Skeletal muscle tissue (tissue), 4 donors: ENCODE measurements around the gene CAPZA1. TPM values are rescaled to one million over a fixed set of nuclear protein-coding genes. Genes with fewer than 3 reads are reported as not detected.

Experiments used
- H3K27ac ChIP-seq: one replicate; pipeline ENCODE4 v1.7.0; 2013; ENCODE audit warnings: mild to moderate bottlenecking, low read depth, low read length, inconsistent platforms
- H3K27me3 ChIP-seq, 3 donors: one replicate each; pipeline ENCODE4 v1.7.0; 2013; ENCODE audit warnings: low read length in 3 of 3; ENCODE audit not compliant: control insufficient read depth in 3 of 3, insufficient read depth in 3 of 3
- H3K36me3 ChIP-seq, 3 donors: one replicate each; pipeline ENCODE4 v1.7.0; 2013; ENCODE audit warnings: low read length in 3 of 3; ENCODE audit not compliant: control insufficient read depth in 3 of 3, insufficient read depth in 3 of 3
- H3K4me1 ChIP-seq, 3 donors: one replicate each; pipeline ENCODE4 v1.7.0; 2013; ENCODE audit warnings: low read length in 3 of 3, mild to moderate bottlenecking in 3 of 3; ENCODE audit not compliant: control insufficient read depth in 3 of 3, insufficient read depth in 3 of 3
- H3K4me3 ChIP-seq, 3 donors: one replicate each; pipeline ENCODE4 v1.7.0; 2013; ENCODE audit warnings: low read length in 3 of 3
- H3K9ac ChIP-seq, 3 donors: one replicate each; pipeline ENCODE4 v1.7.0; 2013; ENCODE audit warnings: low read length in 3 of 3, mild to moderate bottlenecking in 3 of 3, moderate library complexity in 2 of 3, low read depth in 1 of 3
- H3K9me3 ChIP-seq, 3 donors: one replicate each; pipeline ENCODE4 v1.7.0; 2013; ENCODE audit warnings: low read length in 3 of 3; ENCODE audit not compliant: control insufficient read depth in 3 of 3
- total RNA-seq: library from RNA; depleted of rRNA; stranded (reverse); fragments of >200 nt; gene quantifications from one replicate; pipeline ENCODE4 v1.2.3, GENCODE V29; 2014
- donor health status: Osteomylitis.

Gene CAPZA1
- total RNA-seq, 1 donor from 2014 or later = 63.7 TPM

GRCh38 chr1:112674986-112675727 lies 55.5 kb downstream of the CAPZA1 start:
- Histone ChIP-seq H3K9ac (peak overlapping the region; percentile 82 to 90 (median 88)), H3K9me3 (no peaks in the 10 kb centered on the region), H3K4me3 (peak overlapping the region; percentile 87 to 89 (median 89)), H3K27me3 (no peaks in the 10 kb centered on the region), H3K27ac (peak overlapping the region; percentile 75), H3K36me3 (peaks cover 0 to 11% (median 2%) of the 10 kb centered on the region in 3 donors), H3K4me1 (peaks cover 16 to 25% (median 24%) of the 10 kb centered on the region in 3 donors)

DNA sequence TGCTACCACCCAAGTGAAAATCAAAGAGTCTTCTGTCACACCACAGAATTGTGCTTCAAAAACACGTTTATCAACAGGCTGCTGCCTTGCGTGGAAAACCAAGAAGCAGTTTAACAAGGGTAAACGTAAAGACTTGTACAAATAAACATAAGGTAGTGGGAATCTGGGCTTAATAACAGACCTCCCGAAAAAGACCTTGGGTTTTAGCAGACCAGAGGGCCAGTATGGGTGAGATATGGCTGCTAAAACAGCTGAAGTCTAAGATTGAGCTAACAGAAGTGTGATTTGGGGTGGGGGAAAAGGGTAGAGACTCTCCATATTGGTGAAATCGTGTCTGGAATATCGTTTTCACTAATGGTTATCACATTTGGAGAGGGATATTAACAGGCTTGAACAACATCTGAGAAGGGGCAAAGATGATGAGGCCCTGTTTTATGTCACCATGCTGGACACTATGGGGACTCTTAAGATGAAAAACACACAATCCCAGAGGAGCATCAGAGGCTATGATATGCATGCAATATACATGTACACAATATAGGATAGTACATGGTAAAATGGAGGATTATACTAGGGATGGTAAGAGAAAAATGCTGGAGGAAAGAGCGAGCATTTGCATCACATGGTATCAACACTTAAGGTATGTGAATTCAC lies 56.2 kb downstream of the CAPZA1 start:
- Histone ChIP-seq H3K9me3 (no peaks in the 10 kb centered on the region), H3K27ac (peak overlapping the region; percentile 75), H3K9ac (peak overlapping the region; percentile 82 to 90 (median 88)), H3K36me3 (peaks cover 0 to 8% (median 2%) of the 10 kb centered on the region in 3 donors), H3K27me3 (no peaks in the 10 kb centered on the region), H3K4me3 (peak overlapping the region; percentile 83 to 89 (median 87)), H3K4me1 (peaks cover 16 to 25% (median 24%) of the 10 kb centered on the region in 3 donors)

DNA sequence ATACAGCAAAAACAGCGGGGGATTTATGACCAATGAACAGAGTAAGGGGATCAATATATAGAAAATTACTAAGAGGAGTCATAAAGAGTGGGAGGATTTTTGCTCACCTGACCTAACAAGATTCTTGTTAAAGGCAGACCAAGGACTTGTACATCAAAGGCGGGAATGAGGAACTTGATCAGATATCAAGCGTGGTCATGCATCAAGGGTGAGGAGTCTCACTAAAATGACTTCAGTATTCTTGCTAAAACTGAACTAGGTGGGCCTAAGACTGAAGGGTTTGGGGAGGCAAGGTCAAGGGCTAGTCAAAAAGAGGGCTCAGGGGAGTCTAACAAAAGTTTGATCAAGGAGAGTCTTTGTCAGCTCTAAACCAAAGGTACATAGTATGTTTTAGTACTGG lies 56.9 kb downstream of the CAPZA1 start:
- Histone ChIP-seq H3K4me3 (no peak overlapping the region), H3K27ac (no peak overlapping the region), H3K27me3 (no peaks in the 10 kb centered on the region), H3K4me1 (peaks cover 16 to 25% (median 24%) of the 10 kb centered on the region in 3 donors), H3K9ac (no peak overlapping the region), H3K36me3 (peaks cover 0 to 7% (median 2%) of the 10 kb centered on the region in 3 donors), H3K9me3 (no peaks in the 10 kb centered on the region)

- H3K9ac ChIP-seq = no peak overlapping the region
- H3K27ac ChIP-seq = no peak overlapping the region
- no peak overlapping the region for H3K4me3 ChIP-seq
- peaks cover 16 to 25% (median 24%) of the 10 kb centered on the region in 3 donors for H3K4me1 ChIP-seq
- H3K27me3 ChIP-seq = no peaks in the 10 kb centered on the region
- H3K9me3 ChIP-seq = no peaks in the 10 kb centered on the region
- no peaks in the 10 kb centered on the region for H3K36me3 ChIP-seq
Measured at GRCh38 chr1:112677501-112677900, 57.9 kb downstream of the CAPZA1 start.

GRCh38 chr1:112678605-112679004 lies 59.0 kb downstream of the CAPZA1 start:
- Histone ChIP-seq H3K9me3 (no peaks in the 10 kb centered on the region), H3K27ac (no peak overlapping the region)

GRCh38 chr1:112685913-112686312 lies 66.3 kb downstream of the CAPZA1 start:
- H3K27me3 ChIP-seq = no peaks in the 10 kb centered on the region
- peaks cover 0 to 12% (median 3%) of the 10 kb centered on the region in 3 donors for H3K36me3 ChIP-seq
- H3K27ac ChIP-seq = no peak overlapping the region
- no peak overlapping the region for H3K9ac ChIP-seq
- H3K4me1 ChIP-seq = peaks cover 4 to 13% (median 6%) of the 10 kb centered on the region in 3 donors
- no peaks in the 10 kb centered on the region for H3K9me3 ChIP-seq
- H3K4me3 ChIP-seq = no peak overlapping the region

More at GRCh38 chr1:112678605-112679004, 59.0 kb downstream of the CAPZA1 start:
- peaks cover 16 to 19% (median 18%) of the 10 kb centered on the region in 3 donors for H3K4me1 ChIP-seq
- H3K4me3 ChIP-seq = no peak overlapping the region
- H3K9ac ChIP-seq = no peak overlapping the region
- no peaks in the 10 kb centered on the region for H3K36me3 ChIP-seq
- H3K27me3 ChIP-seq = no peaks in the 10 kb centered on the region

DNA sequence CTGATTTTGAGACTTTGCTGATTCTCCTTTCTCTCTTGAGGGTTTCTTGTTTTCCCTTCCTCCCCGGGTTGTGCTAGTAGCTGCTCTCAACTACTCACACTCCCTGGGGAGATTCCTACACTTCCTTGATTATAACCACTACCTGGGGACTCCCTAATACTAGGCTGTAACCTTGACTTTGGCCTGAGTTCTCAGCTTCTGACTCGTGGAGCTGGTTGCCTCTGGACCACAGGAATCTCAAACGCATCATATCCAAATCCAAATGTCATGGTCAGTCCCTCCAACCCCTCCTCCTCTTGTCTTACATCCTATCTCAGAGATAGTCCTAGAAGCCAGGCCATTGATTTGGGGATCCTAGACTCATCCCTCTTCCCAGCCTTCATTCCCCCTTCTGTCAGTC lies 66.8 kb downstream of the CAPZA1 start:
- Histone ChIP-seq H3K27me3 (no peaks in the 10 kb centered on the region), H3K9ac (no peak overlapping the region), H3K27ac (no peak overlapping the region), H3K4me1 (peaks cover 4 to 13% (median 6%) of the 10 kb centered on the region in 3 donors), H3K9me3 (no peaks in the 10 kb centered on the region), H3K4me3 (no peak overlapping the region), H3K36me3 (peaks cover 0 to 13% (median 3%) of the 10 kb centered on the region in 3 donors)

- Histone ChIP-seq H3K36me3 (peaks cover 4 to 17% (median 6%) of the 10 kb centered on the region in 3 donors), H3K4me1 (peaks cover 4 to 13% (median 6%) of the 10 kb centered on the region in 3 donors), H3K9me3 (no peaks in the 10 kb centered on the region), H3K27ac (no peak overlapping the region), H3K9ac (no peak overlapping the region), H3K4me3 (no peak overlapping the region), H3K27me3 (no peaks in the 10 kb centered on the region)
Measured at GRCh38 chr1:112686835-112687234, 67.2 kb downstream of the CAPZA1 start.

DNA sequence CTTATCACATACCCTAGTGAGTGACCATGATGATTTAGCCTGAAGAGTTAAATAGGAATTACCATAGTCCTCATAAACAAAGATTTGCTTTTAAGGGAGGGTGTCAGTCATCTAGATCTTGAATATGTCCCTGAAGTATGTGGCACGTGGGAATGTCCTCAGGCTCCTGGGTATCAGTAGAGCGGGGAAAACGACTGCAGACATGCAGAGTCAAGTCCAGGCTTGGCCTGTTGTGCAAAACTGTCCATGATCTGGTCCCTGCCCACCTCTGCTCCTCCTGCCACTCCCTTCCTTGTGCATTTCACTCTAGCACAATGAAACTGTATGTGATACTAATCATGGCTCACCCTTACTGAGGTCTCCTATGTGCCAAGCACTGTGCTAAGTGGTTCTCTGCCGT lies 67.7 kb downstream of the CAPZA1 start:
- Histone ChIP-seq H3K4me1 (peaks cover 4 to 13% (median 6%) of the 10 kb centered on the region in 3 donors), H3K9me3 (no peaks in the 10 kb centered on the region), H3K4me3 (no peak overlapping the region), H3K27ac (no peak overlapping the region), H3K27me3 (no peaks in the 10 kb centered on the region), H3K36me3 (peaks cover 7 to 20% (median 10%) of the 10 kb centered on the region in 3 donors), H3K9ac (no peak overlapping the region)
